ENCODE measurements around the gene SCYGR3.
"Not testable (repeated sequence)": the region's sequence is repeated elsewhere in the genome, so short reads cannot be mapped to it uniquely, and the experiment has no call there.

The SCYGR3 gene

GRCh38 chr2:227613272-227613660, 1.4 kb downstream of the SCYGR3 start:
- DNase-seq (ENCODE audit: low read depth) = no peak

GRCh38 chr2:227612546-227613271, 1.9 kb downstream of the SCYGR3 start:
- DNase-seq (ENCODE audit: low read depth) = no peak

GRCh38 chr2:227610123-227610522, 4.5 kb downstream of the SCYGR3 start:
- no peak for DNase-seq (ENCODE audit: low read depth)

DNA sequence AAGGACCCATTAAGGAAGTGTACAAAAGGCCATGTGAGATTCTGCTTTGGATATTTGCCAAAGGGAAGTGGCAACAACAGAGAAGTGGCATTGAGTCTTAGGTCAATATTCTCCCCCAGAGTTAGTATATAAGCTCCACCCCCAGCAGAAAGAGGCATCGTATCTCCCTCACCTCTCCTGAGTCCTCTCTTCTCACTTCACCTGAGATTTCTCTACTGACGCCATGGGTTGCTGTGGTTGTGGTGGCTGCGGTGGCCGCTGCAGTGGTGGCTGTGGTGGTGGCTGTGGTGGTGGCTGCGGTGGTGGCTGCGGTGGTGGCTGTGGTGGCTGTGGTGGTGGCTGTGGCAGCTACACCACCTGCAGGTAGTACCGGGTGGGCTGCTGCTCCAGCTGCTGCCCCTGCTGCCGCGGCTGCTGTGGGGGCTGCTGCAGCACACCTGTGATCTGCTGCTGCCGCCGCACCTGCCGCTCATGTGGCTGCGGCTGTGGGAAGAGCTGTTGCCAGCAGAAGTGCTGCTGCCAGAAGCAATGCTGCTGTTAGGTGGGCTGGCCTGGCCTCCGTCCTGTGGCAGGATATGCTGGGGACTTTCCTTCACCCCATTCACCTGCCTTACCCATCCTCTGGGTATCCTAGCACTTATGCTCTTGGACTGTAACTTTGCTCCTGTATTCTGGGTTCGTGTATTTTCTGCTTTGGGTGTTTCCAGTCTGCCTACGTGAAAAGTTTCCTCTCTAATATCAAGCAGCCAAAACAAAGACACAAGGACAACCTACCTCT, 5.9 kb downstream of the SCYGR3 start:
- DNase-seq (ENCODE audit: low read depth) = no peak

DNA sequence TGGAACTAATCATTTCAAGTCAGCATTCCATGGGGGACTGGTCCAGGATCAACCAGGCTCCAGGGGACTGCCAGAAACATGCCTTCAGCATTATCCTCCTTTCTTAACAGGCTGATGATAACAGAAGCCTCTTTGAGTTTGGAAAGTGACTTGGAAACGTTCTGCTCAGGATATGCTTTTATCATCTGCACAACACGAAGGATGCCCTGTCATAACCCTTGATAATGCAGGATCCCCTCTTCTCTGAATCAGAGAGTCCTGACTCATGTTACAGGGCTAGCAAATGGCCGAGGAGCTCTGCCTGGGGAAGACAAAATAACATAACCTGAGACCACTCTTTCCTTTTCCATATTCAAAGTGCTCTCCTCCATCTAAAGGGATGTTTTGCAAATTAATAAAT, 6.7 kb downstream of the SCYGR3 start:
- DNase-seq (ENCODE audit: low read depth) = no peak

DNA sequence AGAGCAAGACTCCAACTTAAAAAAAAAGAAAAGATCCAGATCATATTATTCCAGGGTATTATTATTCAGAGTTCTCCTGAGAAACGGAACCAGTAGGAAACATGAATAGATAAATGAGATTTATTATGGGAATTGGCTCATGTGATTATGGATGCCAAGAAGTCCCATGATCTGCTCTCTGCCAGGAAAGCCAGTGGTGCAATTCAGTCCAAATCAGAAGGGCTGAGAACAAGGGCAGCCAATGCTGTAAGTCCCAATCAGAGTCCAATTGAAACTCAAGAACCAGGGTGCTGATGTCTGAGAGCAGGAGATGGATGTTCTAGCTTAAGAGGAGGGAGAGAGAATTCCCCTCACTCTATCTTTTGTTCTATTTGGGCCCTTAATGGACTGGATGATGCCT, 8.2 kb downstream of the SCYGR3 start:
- DNase-seq (ENCODE audit: low read depth) = no peak

GRCh38 chr2:227602358-227602757, 12.3 kb downstream of the SCYGR3 start:
- no peak for DNase-seq (ENCODE audit: low read depth)

DNA sequence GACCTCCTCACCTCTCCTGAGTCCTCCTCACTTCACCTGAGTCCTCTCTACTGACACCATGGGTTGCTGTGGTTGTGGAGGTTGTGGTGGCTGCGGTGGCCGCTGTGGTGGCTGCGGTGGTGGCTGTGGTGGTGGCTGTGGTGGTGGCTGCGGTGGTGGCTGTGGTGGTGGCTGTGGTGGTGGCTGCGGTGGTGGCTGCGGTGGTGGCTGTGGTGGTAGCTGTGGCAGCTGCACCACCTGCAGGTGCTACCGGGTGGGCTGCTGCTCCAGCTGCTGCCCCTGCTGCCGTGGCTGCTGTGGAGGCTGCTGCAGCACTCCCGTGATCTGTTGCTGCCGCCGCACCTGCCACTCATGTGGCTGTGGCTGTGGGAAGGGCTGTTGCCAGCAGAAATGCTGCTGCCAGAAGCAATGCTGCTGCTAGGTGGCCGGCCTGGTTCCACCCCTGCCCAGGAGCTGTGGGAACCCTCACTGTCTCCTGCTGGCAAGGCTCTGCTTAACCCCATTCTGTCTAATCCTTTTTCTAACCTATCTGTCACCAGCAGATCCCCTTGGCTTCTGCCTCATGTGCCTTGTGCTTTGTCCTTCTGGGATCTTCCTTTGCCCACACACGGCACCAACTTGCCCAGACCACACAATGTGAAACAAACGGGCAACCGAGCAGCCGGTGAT, 15.7 kb downstream of the SCYGR3 start, which contains the start of gene SCYGR2:
Gene SCYGR2, plus strand, starts transcription at position 59 of the 669 bp plus-strand sequence. Its CDS starts 0 bp downstream, at position 59.
- not testable (repeated sequence) for DNase-seq (ENCODE audit: low read depth)

GRCh38 chr2:227597998-227598397, 16.6 kb downstream of the SCYGR3 start:
- no peak for DNase-seq (ENCODE audit: low read depth)

GRCh38 chr2:227597036-227597435, 17.6 kb downstream of the SCYGR3 start:
- DNase-seq (ENCODE audit: low read depth) = no peak

DNA sequence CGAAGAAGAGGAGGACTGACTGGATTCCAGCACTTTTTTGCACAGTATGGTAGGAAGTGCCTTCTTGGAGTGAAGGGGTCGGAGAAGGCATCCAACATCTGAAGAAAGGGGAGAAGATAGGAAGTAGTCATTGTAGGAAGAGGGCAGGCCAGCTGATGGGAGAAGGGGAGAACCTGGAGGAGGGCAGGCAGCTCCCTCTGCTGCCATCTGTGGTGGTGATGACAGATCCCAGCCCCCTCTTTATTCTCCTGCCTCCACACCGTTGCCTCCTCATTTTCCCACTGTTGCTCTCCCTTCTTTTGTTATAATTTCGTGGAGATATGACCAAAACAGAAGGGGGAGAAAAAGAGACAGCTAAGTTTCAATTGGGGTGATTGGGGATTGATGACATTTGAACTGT, 18.8 kb downstream of the SCYGR3 start:
- no peak for DNase-seq (ENCODE audit: low read depth)

DNA sequence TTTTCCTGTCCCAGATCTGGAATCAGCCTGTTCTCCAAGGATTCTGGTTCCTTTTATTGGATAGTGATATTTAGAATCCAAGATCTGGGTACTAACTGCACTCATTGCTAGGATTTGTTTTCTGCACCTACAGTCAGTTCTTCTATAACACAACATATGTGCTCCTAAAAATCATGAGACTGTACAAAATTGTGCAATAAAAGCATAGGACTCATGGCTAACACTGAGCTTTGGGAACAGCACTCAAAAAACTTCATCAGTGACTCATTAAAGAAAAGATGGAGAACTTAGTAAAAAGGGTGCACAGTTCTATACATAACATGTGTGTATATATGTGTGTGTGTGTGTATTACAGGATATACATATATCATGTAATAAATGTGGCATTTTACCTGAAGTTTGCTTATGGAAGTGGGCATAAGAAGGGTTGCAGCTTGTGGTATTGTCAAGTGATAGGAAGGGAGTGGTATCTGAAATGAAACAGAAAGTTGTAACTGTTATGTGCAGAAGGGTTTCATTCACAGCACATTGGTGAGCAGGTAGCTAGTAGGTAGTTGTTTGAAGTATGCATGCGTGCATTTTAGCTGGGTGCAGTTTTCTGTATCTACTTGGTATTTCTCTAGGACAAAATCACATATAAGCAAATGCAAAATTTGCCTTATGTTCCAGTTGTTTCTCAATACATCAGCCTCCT, 21.8 kb downstream of the SCYGR3 start:
- no peak for DNase-seq (ENCODE audit: low read depth)

DNA sequence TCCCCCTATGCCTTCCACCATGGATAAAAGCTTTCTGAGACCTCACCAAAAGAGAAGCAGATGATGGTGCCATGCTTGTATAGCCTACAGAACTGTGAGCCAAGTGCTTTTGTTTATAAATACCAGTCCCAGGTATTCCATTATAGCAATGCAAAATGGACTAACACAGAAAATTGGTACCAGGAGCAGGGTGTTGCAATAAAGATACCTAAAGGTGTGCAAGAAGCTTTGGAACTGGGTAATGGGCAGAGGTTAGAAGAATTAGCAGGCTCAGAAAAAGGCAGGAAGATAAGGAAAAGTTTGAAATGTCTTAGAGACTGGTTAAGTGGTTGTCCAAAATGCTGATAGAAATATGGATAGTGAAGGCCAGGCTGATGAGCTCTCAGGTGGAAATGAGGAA, 32.3 kb downstream of the SCYGR3 start:
- DNase-seq (ENCODE audit: low read depth) = no peak

DNA sequence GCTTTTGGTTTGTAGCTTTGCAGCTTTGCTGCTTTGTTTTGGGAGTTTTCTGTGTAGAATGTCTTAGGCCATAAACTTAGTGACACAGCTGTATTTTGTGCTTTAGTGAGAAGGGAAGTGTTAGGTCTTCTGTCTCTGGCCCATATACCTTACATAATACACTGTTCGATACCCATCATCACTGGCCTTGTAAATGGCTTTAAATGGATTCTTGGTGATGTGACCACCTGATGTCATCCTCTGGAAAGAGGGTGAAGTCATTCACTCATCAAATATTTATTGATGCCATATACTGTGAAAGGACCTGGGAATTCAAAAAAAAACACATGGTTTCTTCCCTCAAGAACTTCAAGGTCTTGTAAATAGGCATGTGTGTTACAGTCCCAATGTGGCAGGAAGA, 34.8 kb downstream of the SCYGR3 start:
- DNase-seq (ENCODE audit: low read depth) = no peak

- DNase-seq (ENCODE audit: low read depth) = no peak
Observed at GRCh38 chr2:227578642-227579041, 36.0 kb downstream of the SCYGR3 start.

- no peak for DNase-seq (ENCODE audit: low read depth)
Observed at GRCh38 chr2:227577555-227577954, 37.1 kb downstream of the SCYGR3 start.

GRCh38 chr2:227576812-227577211, 37.8 kb downstream of the SCYGR3 start:
- DNase-seq (ENCODE audit: low read depth) = no peak

GRCh38 chr2:227576110-227576509, 38.5 kb downstream of the SCYGR3 start:
- DNase-seq (ENCODE audit: low read depth) = no peak

GRCh38 chr2:227570615-227571014, 44.0 kb downstream of the SCYGR3 start:
- no peak for DNase-seq (ENCODE audit: low read depth)

- DNase-seq (ENCODE audit: low read depth) = no peak
Observed at GRCh38 chr2:227568852-227569169, 45.8 kb downstream of the SCYGR3 start.

DNA sequence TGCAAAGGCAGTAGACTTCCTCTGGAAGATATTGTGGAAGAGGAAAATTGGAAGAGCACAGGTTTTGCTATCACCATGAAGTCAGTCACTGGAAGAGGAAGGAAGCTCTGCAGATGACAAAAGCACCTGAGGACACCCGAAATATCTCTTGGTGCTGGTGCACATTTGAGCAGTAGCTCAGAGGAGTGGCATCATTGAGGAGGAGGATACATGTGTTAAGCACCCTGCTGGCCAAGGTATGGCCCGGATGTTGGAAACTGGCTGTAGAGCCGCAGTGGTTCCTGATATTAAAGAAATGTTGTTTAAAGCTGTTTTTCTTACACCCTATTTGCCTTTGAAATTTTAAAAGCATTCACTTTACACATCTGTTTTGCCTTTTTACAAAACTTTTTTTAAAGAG, 48.6 kb downstream of the SCYGR3 start:
- no peak for DNase-seq (ENCODE audit: low read depth)

GRCh38 chr2:227565080-227565479, 49.6 kb downstream of the SCYGR3 start:
- DNase-seq (ENCODE audit: low read depth) = no peak

All from stimulated activated CD8-positive, alpha-beta memory T cell treated with anti-CD3 and anti-CD28 coated beads, Interleukin-12 subunit alpha, Interleukin-12 subunit beta, amount 100 ng/mL, for 1 hour (primary cell).